IPS DF 4.7 (cell line): Measurements from ENCODE around the gene GUCD1.
"Not testable (repeated sequence)": the region's sequence is repeated elsewhere in the genome, so short reads cannot be mapped to it uniquely, and the experiment has no call there.

Experiments used
- DNase-seq: peaks from one replicate; pipeline ENCODE4 v3.0.0-alpha.2; 2013; ENCODE audit warnings: low spot score; ENCODE audit errors: extremely low read depth

GUCD1 gene

GRCh38 chr22:24554313-24555164 lies at the start of gene GUCD1:
Gene GUCD1, minus strand, starts transcription at chr22:24555138. Its CDS starts 147 bp downstream, at chr22:24554991.
- no peak for DNase-seq

- DNase-seq: not testable (repeated sequence)
These were observed 49.1 kb upstream of the GUCD1 start for GRCh38 chr22:24603770-24604629.

- DNase-seq: not testable (repeated sequence)
These were observed 48.2 kb upstream of the GUCD1 start, which contains the start of gene GGT1 for GRCh38 chr22:24602847-24603769. Gene GGT1, plus strand, starts transcription at chr22:24603193. Its CDS starts 7,889 bp downstream, at chr22:24611082.

GRCh38 chr22:24602105-24602749 lies 47.3 kb upstream of the GUCD1 start:
- DNase-seq: not testable (repeated sequence)

- DNase-seq: no peak
These were observed 46.5 kb upstream of the GUCD1 start for GRCh38 chr22:24601217-24602104.

GRCh38 chr22:24599958-24600715 lies 45.2 kb upstream of the GUCD1 start:
- not testable (repeated sequence) for DNase-seq

- DNase-seq: no peak
These were observed 44.6 kb upstream of the GUCD1 start for GRCh38 chr22:24599514-24599913.

GRCh38 chr22:24597076-24597475 lies 42.1 kb upstream of the GUCD1 start:
- not testable (repeated sequence) for DNase-seq

GRCh38 chr22:24595863-24596262 lies 40.9 kb upstream of the GUCD1 start:
- DNase-seq: no peak

- no peak for DNase-seq
These were observed 40.3 kb upstream of the GUCD1 start for GRCh38 chr22:24595228-24595627.

GRCh38 chr22:24594569-24595120 lies 39.7 kb upstream of the GUCD1 start:
- DNase-seq: no peak

GRCh38 chr22:24593836-24594568 lies 39.1 kb upstream of the GUCD1 start:
- no peak for DNase-seq

GRCh38 chr22:24593559-24593835 lies 38.6 kb upstream of the GUCD1 start:
- DNase-seq: not testable (repeated sequence)

- DNase-seq: no peak
These were observed 38.1 kb upstream of the GUCD1 start, which contains the start of gene LRRC75B for GRCh38 chr22:24592851-24593558. Gene LRRC75B, minus strand, starts transcription at chr22:24593073. Its CDS starts 34 bp downstream, at chr22:24593039.

GRCh38 chr22:24592058-24592850 lies 37.3 kb upstream of the GUCD1 start:
- no peak for DNase-seq

- no peak for DNase-seq
These were observed 36.4 kb upstream of the GUCD1 start for GRCh38 chr22:24591286-24591830.
